Ascending aorta (tissue), 2 donors: Measurements from ENCODE around the gene TRAPPC14. TPM values are rescaled to one million over a fixed set of nuclear protein-coding genes. Genes with fewer than 3 reads are reported as not detected.
"Not testable (repeated sequence)": the region's sequence is repeated elsewhere in the genome, so short reads cannot be mapped to it uniquely, and the experiment has no call there.

Experiments used
- DNase-seq, 2 donors: peaks; one replicate each; pipeline ENCODE4 v3.0.0-alpha.2; 2019; ENCODE audit warnings: low spot score in 2 of 2
- H3K27ac ChIP-seq, 2 donors: fragments of 200-600 bp; sonication (generic); one replicate each; pipeline ENCODE4 v1.5.1; 2016 to 2017; ENCODE audit warnings: mild to moderate bottlenecking in 1 of 2
- H3K27me3 ChIP-seq: fragments of 200-600 bp; sonication (generic); one replicate; pipeline ENCODE4 v1.5.1; 2017
- H3K36me3 ChIP-seq, 2 donors: fragments of 200-600 bp; sonication (generic); one replicate each; pipeline ENCODE4 v1.5.1; 2016
- H3K4me1 ChIP-seq, 2 donors: fragments of 200-600 bp; sonication (generic); one replicate each; pipeline ENCODE4 v1.5.1; 2016 to 2017; ENCODE audit warnings: mild to moderate bottlenecking in 1 of 2
- H3K4me3 ChIP-seq, 2 donors: fragments of 200-600 bp; sonication (generic); one replicate each; pipeline ENCODE4 v1.5.1; 2016 to 2017; ENCODE audit warnings: mild to moderate bottlenecking in 1 of 2
- H3K9me3 ChIP-seq, 2 donors: fragments of 200-600 bp; sonication (generic); one replicate each; pipeline ENCODE4 v1.5.1; 2016
- CTCF ChIP-seq, 3 experiments: fragments of 200-600 bp in 2 of 3; fragments of 450-650 bp in 1 of 3; sonication (generic) in 2 of 3; IDR thresholded peaks; one replicate each; pipeline ENCODE4 v1.5.1; 2016 to 2019; ENCODE audit warnings: antibody characterized with exemption in 3 of 3, mild to moderate bottlenecking in 1 of 3, moderate library complexity in 1 of 3
- intact Hi-C: fragments of 100-400 bp; cut with DNase I; formaldehyde crosslinking; loops from one replicate; pipeline ENCODE4 v1.15.1; 2023
- total RNA-seq: library from RNA; depleted of rRNA; stranded (reverse); fragments of >200 nt; gene quantifications from one replicate; pipeline ENCODE4 v1.1.0, GENCODE V29; 2016

The TRAPPC14 gene
- total RNA-seq, 1 donor from 2014 or later, result 22.0 TPM

- no peak overlapping the region for H3K27ac ChIP-seq
- no peak for TF ChIP-seq CTCF (IDR thresholded peaks at IDR 0.05)
- no peaks in the 10 kb centered on the region for H3K9me3 ChIP-seq
- H3K27me3 ChIP-seq, result no peaks in the 10 kb centered on the region
- H3K4me3 ChIP-seq, result no peak overlapping the region
- DNase-seq, result no peak
- intact Hi-C loops, result no loop called here
- no peaks in the 10 kb centered on the region for H3K36me3 ChIP-seq
- no peaks in the 10 kb centered on the region for H3K4me1 ChIP-seq
Observed at GRCh38 chr7:100195222-100195621, 36.7 kb upstream of the TRAPPC14 start.

GRCh38 chr7:100192969-100193368, 34.4 kb upstream of the TRAPPC14 start:
- no peak for TF ChIP-seq CTCF (IDR thresholded peaks at IDR 0.05)
- intact Hi-C loops, result no loop called here
- no peak for DNase-seq
- Histone ChIP-seq H3K27me3 (no peaks in the 10 kb centered on the region), H3K27ac (no peak overlapping the region), H3K36me3 (no peaks in the 10 kb centered on the region), H3K9me3 (no peaks in the 10 kb centered on the region), H3K4me3 (no peak overlapping the region), H3K4me1 (no peaks in the 10 kb centered on the region)

- H3K4me3 ChIP-seq, intact Hi-C loops, H3K27me3 ChIP-seq, H3K36me3 ChIP-seq, H3K4me1 ChIP-seq, H3K27ac ChIP-seq, H3K9me3 ChIP-seq, DNase-seq: not testable (repeated sequence)
Observed at GRCh38 chr7:100192281-100192862, 33.8 kb upstream of the TRAPPC14 start.

GRCh38 chr7:100191775-100192174, 33.3 kb upstream of the TRAPPC14 start:
- Histone ChIP-seq H3K36me3 (no peaks in the 10 kb centered on the region), H3K4me3 (no peak overlapping the region), H3K27ac (no peak overlapping the region), H3K27me3 (no peaks in the 10 kb centered on the region), H3K9me3 (no peaks in the 10 kb centered on the region), H3K4me1 (no peaks in the 10 kb centered on the region)
- no peak for DNase-seq
- intact Hi-C loops, result no loop called here
- TF ChIP-seq CTCF (IDR thresholded peaks at IDR 0.05), result no peak

- Histone ChIP-seq H3K27ac (no peak overlapping the region), H3K36me3 (no peaks in the 10 kb centered on the region), H3K27me3 (no peaks in the 10 kb centered on the region), H3K4me3 (no peak overlapping the region), H3K4me1 (no peaks in the 10 kb centered on the region), H3K9me3 (no peaks in the 10 kb centered on the region)
- peak in 1 of 3 experiments; percentile 22 for TF ChIP-seq CTCF (IDR thresholded peaks at IDR 0.05)
- no peak for DNase-seq
- intact Hi-C loops, result no loop called here
Observed at GRCh38 chr7:100190048-100190711, 31.7 kb upstream of the TRAPPC14 start.

- intact Hi-C loops, result no loop called here
- Histone ChIP-seq H3K4me3 (no peak overlapping the region), H3K9me3 (no peaks in the 10 kb centered on the region), H3K4me1 (no peaks in the 10 kb centered on the region), H3K27ac (no peak overlapping the region), H3K27me3 (no peaks in the 10 kb centered on the region), H3K36me3 (no peaks in the 10 kb centered on the region)
- TF ChIP-seq CTCF (IDR thresholded peaks at IDR 0.05), result no peak
- no peak for DNase-seq
Observed at GRCh38 chr7:100189061-100189460, 30.5 kb upstream of the TRAPPC14 start.
